Kidney capillary endothelial cell (primary cell): ENCODE results near the gene TCEAL8.

Experiments
- DNase-seq: peaks from one replicate; pipeline ENCODE4 v3.0.0-alpha.2; 2018; ENCODE audit warnings: low spot score

The TCEAL8 gene

GRCh38 chrX:103214870-103215424, 40.0 kb downstream of the TCEAL8 start, which contains the start of gene BEX4:
BEX4 (plus strand) TSS chrX:103215108; CDS start chrX:103216154, 1,046 bp downstream.
- DNase-seq: peak; percentile 47

GRCh38 chrX:103212749-103213457, 42.1 kb downstream of the TCEAL8 start:
- no peak for DNase-seq

DNA sequence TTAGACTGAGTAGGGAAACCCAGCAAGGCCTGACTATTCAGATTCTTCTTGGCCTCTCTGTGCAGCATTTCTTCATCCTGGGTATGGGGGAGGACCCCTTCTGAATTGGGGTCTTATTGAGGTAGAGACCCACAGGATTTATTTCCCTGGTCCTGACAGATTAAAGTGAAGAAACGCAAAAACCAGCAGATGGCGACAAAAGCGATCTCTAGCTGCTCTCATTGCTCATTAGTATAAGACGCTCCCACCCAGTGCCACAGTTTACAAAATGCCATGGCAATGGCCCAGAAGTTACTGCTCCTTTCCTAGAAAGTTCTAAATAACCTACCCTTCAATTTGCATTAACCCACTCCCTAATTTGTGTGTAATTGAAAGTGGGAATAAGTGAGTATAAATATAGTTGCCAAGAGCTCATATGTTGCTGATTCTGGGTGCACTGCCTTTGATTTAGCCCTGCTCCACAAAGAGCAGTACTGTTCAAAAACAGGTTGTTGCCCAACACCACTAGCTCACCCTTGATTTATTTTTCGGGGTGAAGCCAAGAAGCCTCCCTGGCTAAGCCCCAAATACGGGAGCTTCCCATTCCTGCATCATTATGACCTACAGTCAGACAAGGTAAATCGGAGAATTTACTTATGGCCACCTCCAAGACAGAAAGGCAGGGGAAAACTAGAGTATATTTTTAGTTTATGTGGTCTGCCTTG, 43.8 kb downstream of the TCEAL8 start:
- DNase-seq: peak; percentile 24

DNA sequence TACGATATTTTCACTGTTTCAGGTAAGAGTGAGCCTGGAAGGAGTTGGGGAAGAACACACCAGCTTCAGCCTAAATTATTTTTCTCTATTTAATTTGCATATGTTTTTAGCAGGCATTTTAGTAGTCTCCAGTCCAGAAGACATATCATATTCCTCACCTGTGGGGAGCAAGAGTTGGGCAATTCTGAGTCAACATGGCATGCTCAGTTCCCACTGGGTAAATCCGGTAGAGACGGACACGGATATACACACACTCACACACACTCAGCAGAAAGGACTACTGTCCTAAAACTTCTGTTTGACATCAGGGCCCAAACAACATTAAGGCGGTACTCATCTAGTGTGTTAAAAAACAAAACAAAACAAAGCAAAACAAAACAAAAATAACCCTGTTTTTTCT, 44.9 kb downstream of the TCEAL8 start:
- DNase-seq: no peak
